Measurements from ENCODE around the gene CDH4. TPM values are rescaled to one million over a fixed set of nuclear protein-coding genes. Genes with fewer than 3 reads are reported as not detected.

Gene CDH4
- total RNA-seq, 1 experiment from 2014 or later, result 0.12 TPM

DNA sequence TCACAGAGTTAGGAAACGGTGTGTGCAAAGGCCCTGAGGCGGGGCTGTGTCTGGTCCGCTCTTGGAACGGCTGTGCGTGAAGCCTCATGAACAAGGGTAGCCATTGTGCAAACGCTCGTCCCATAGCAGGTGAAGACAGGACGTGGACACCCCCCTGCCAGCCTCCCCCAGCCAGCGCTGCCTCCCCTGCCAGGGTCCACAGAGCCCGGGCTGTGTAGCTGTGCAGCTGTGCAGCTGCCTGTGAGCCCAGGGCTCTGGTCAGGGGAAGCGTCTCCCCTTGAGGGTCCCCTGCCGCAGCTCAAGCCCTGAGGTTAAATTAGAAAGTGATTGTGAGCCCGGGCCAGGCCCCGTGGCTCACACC lies 674.2 kb downstream of the CDH4 start:
- no peak for DNase-seq (ENCODE audit: low read depth)

DNA sequence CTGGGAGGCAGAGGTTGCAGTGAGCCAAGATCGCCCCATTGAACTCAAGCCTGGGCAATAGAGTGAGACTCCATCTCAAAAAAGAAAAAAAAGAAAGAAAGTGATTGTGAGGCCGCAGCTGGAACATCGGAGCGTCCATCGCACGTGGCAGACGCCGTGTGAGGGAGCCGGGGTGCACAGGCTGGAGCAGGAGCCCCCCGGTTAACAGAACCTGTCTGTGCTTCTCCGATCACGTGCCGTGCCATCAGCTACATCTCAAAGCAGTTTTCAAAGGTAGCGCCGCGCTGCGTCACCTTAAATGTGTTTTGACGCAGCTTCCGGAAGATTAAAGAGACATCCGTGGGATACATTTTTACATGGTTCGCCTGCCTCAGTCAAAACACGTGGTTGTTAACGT lies 674.7 kb downstream of the CDH4 start:
- DNase-seq (ENCODE audit: low read depth), result no peak

DNA sequence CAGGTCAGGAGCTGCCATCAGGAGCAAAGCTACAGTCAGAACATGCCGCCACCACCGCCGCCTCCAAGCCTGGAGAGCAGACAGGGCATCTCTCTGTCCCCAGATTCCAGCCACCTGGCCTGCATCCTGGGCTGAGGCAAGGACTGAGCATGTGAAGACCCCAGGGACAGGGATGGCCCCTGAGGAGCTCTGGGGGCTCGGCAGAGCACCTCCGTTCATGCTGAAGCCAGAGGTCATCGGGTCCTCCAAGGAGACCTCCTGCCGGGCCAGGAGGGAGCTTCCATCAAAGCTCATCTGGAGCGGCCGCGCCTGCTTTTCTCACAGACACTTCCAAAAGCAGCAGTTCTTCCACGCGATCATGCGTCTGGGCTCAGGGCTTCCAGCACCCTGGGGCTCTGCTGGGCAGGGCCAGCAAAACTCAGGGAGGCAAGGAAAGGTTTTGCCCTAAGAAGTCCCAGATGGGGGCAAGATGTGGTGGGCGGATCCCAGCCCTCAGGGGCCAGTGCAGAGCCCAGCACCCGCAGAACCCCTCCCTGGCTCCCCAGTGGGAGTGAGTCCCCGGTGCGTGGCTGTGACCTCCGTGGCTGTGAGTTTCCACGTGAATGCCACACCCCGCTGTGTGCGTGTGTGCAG lies 675.2 kb downstream of the CDH4 start:
- no peak for DNase-seq (ENCODE audit: low read depth)

DNA sequence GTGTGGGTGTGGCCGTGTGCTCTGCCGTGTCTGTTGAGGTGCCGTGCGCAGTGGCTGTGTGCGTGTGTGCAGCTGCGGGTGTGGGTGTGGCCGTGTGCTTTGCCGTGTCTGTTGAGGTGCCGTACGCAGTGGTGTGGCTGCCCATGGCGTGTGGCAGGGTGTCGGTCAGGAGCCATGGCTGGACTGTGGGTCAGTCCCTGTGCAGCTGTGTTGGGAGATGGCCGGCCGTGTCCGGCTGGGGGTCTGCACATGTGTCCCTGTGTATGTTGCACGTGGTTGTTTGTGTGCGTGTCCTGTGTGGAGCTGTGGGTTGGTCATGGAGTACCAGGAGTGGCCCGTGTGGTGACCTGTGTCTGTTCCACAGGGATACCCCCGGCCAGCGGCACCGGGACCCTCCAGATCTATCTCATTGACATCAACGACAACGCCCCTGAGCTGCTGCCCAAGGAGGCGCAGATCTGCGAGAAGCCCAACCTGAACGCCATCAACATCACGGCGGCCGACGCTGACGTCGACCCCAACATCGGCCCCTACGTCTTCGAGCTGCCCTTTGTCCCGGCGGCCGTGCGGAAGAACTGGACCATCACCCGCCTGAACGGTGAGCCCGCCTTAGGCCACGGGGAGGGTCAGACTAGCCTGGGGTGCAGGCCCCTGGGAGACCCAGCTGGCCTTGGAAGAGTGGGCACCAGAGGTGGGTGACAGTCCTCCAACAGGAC lies 675.9 kb downstream of the CDH4 start:
- DNase-seq (ENCODE audit: low read depth), result no peak

DNA sequence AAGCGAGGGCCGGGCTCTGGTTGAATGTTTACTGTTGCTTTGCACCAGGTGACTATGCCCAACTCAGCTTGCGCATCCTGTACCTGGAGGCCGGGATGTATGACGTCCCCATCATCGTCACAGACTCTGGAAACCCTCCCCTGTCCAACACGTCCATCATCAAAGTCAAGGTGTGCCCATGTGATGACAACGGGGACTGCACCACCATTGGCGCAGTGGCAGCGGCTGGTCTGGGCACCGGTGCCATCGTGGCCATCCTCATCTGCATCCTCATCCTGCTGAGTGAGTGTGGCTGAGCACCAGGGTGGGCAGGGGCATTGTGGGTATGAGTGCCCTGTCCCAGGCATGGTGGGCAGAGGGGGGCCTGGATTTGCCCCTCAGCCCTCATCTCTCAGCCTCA lies 677.5 kb downstream of the CDH4 start:
- no peak for DNase-seq (ENCODE audit: low read depth)

DNA sequence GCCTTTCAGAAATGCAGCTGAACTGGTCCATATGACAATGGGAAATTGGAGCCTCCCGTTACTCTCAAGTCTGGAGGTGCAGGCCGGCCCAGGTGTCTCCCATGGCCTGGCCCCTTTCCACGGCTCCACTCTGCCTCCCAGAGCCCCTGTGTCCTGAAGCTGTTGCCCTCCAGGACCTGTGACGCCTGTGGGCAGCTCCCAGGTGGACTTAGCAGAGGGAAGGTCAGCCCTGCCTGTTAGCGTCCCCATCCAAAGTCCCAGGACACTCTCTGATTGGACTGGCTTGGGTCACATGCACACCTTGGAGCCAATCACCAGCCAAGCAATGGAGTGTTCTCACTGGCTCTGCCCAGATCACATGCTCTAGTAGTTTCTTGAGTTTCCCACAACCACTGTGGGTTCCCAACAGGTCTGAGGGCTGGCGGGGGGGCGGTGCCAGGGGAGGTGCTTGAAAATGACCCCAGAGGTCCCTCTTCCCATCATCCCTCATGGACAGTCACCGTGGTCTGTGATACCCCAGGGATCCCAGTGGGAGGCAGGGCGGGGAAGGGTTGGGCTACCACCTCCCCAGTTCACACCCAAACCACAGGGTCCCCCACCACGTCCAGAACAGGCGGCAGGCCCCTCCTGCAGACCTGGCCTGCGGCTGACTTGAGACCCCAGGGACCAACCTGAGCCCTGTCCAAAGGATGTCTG lies 678.1 kb downstream of the CDH4 start:
- DNase-seq (ENCODE audit: low read depth), result no peak

DNA sequence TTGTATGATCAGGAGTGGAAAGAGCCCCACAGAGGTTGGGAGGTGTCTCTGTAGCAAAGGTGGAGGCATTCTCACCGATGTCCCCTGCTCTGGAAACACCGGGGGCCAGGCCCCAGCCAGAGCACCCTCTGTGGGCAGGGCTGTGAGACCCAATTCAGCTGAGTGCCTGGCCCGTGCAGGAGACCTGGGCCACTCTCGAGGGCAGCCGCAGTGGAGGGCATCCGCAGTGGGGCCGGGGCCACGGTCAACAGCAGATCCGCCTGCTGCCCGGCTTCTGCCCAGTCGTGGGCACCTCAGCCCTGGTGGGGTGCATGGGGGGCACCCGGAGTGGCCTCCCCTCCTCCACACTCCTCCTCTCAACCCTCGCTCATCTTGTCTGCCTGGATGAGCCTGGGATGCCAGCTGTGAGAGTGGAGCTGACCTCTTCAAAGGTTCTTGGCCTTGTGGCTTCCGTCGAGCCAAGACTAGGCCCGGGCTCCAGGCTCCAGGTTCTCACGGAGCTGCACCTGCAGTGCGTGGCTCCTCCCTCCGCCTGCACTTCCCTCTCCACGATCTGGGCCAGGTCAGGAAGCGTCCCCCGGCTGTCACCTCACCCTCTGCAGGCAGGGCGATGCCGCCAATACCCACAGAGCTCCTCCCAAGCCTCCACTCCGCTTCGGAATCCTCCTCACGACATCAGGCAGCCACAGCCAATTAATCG lies 678.9 kb downstream of the CDH4 start:
- no peak for DNase-seq (ENCODE audit: low read depth)

DNA sequence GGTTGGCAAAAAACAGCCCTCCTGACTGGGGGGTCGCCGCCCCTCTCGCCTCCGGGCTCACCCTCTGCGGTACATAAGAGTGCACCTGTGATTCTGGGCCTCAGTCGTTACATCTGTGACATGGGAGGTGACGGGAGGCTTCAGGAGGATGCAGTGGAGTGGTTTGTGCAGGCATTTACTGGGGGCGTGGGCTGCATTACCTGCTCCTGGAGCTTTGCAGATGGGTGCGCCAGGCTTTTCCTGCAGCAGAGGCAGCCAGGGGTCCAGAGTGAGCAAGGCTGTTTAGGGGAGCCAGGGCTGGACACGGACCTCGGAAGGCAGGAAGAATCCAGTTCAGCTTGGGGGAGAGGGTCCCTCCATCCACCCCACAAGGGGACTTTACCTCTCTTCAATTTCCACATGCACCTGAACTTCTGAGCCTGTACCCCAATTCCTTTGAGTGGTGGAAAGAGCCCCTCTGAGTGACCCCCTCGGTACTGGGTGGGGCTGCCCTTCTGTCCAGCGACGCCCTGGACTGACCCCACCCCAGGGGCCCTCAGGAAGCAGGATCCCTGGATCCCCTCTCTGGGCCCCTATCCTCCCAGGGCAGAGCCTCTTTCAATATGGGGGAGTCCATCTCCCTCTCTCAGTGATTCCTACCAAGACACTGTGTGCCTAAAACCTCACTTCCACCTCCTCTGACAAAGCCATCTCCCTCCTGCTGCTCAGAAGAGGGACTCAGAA lies 679.6 kb downstream of the CDH4 start:
- DNase-seq (ENCODE audit: low read depth), result no peak

DNA sequence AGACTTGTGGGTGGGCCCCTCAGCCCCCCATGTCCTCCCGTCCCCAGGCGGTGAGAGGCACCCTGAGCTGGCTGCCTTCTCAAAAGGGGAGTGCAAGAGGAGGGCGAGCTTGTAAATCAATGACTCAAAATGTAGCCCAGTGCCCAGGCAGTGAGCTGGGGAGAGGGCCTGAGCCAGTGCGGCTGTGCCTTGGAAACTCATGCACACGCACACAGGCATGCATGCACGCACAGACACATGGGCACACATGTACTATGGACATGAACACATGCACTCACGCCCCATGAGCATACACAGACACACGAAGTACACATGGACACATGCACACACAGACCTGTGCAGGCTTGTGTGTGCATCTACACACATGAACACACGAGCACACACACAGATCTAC lies 680.1 kb downstream of the CDH4 start:
- DNase-seq (ENCODE audit: low read depth), result no peak

DNA sequence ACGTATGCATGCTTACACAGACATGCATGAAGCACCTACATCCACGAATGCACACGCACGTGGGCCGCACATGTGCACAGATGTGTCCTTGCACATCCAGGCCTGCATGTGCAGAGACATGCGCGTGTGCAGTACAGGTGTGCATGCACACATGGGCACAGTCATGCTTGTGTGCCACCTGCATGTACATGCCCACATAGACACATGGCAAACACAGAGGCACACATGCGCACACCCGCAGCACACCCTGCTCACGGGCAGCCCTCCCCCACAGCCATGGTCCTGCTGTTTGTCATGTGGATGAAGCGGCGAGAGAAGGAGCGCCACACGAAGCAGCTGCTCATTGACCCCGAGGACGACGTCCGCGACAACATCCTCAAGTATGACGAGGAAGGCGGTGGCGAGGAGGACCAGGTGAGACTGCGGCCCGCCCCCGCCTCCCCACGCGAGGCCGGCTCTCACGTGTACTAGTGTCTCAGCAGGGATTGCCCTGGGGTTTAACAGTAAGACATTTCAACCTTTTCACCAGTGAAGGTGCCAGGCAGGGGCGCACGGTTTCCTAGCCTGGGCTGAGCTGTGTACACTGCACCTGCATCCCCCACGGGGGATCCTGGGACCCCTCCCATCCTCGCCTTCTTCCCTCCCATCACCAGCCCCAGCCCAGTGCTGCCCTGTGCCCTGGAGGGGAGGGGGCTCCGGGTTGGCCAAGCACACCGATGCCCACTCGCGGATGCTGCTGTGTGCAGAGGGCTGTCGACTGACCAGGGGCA lies 680.8 kb downstream of the CDH4 start:
- DNase-seq (ENCODE audit: low read depth), result no peak

DNA sequence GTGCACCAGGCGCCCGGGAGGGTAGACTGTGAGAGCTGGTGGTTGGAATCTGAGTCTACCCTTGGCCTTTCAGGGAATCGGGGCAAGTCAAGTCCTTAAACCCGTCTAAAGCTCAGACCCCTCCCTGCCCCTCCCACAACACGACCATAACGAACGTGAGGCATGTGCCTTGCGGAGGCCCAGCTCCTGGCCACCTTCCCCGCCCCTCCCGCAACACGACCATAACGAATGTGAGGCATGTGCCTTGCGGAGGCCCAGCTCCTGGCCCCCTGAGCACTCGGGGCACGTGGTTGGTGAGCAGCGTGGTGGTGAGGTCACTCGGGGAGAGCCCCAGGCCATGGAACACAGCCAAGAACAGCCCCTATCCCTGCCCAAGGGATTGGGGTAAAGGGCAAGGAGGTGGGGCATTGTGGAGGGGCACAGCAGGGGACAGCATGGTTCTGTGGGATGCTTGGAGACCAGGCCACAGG lies 681.5 kb downstream of the CDH4 start:
- DNase-seq (ENCODE audit: low read depth), result no peak

DNA sequence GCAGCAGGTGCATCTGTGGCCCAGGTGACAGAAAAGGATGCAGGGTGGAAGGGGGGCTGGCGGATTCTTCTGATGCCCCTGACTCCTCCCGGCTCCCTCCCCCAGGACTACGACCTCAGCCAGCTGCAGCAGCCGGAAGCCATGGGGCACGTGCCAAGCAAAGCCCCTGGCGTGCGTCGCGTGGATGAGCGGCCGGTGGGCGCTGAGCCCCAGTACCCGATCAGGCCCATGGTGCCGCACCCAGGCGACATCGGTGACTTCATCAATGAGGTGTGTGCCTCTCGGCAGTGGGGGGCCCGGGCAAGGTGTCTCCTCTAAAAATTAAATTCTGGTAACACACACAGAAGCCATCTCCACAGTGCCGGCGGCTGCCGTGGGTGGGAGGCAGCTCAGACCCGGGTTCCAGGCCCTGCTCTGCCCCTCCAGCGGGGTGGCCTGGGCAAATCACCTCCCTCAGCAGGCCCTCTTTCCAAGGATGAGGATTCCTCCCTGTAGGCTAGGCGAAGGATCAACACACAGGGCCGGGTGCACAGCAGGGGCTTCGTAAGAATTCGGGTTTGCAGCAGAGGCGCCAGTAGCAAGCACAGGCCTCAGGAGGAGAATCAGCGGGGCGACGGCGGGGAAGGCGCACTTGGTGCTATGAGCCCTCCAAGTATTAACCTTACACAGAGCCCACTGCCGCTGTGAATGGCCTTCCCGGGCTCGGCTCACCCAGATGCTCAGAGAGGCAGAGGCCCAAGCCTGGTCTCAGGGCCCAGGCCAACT lies 682.1 kb downstream of the CDH4 start:
- no peak for DNase-seq (ENCODE audit: low read depth)

DNA sequence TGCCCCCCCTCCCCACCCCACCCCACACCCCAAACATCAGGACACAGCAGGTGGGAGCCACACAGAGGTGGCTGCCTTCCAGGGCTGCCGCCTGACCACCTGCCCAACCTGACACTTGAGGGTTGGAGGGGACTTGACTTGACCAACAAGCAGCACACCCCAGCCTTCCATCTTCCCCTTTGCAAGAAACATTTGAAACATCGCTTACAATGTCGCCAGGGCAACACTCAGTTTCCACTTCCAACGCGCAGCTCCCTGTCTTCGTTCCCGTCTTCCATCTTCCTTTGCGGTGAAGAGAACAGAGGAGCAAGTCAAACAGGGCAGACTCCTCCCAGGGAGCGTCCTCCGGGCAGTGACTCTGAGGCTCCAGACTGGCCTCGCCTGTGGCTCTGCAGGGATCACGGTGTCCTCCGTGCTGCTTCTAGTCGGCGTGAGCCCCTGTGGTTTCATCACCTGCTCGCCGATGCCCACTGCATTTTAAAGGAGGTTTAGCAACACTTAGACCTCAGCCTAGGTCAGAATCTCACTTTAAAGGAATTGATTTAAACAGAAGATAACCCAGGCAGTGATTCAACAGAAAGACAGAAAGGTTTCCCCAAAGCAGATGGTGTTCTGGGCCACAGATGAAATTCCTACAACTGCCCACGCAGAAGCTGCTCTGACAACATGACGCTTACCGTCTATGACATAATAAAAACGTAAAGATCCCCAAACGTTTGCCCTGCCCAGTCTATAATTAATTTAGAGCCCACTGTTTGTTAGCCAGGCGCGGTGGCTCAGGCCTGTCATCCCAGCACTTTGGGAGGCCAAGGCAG lies 682.9 kb downstream of the CDH4 start:
- peak; percentile 21 for DNase-seq (ENCODE audit: low read depth)

DNA sequence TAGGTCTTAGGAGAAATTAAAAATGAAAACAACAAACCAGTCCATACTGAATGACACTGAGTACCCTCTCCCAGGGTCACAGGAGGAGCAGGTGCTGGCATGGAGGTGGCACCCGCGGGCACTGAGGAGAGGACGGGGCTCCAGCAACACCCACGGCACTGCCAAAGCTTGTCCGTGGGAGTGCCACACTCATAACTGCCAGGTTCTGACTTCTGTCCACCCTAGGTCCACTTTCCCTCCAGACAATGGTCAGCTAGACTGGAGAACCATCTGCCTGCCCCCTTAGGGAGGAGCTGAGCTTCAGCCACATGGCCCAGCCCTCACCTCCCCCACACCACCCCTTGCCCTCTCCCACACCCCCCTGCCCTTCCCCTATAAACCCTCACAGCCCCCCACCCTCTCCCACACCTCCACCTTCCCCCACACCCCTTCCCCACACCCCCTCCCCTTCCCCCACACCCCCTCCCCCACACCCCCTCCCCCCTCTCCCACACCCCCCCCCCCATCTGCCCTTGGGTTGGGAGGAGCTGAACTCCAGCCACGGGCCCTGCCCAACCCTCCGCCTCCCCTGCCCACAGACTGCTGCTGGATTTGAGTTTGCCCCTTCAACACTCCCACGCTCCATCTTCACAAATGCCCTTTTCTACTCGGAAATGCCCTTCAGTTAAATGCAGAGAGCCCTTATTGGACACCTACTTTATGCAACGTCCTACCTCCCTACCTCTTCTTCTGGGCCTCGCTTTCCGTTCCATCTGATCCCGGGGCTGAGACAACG lies 684.1 kb downstream of the CDH4 start:
- no peak for DNase-seq (ENCODE audit: low read depth)

DNA sequence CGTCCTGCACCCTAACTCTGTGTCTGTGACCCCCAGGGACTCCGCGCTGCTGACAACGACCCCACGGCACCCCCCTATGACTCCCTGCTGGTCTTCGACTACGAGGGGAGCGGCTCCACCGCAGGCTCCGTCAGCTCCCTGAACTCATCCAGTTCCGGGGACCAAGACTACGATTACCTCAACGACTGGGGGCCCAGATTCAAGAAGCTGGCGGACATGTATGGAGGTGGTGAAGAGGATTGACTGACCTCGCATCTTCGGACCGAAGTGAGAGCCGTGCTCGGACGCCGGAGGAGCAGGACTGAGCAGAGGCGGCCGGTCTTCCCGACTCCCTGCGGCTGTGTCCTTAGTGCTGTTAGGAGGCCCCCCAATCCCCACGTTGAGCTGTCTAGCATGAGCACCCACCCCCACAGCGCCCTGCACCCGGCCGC lies 684.7 kb downstream of the CDH4 start:
- no peak for DNase-seq (ENCODE audit: low read depth)

DNA sequence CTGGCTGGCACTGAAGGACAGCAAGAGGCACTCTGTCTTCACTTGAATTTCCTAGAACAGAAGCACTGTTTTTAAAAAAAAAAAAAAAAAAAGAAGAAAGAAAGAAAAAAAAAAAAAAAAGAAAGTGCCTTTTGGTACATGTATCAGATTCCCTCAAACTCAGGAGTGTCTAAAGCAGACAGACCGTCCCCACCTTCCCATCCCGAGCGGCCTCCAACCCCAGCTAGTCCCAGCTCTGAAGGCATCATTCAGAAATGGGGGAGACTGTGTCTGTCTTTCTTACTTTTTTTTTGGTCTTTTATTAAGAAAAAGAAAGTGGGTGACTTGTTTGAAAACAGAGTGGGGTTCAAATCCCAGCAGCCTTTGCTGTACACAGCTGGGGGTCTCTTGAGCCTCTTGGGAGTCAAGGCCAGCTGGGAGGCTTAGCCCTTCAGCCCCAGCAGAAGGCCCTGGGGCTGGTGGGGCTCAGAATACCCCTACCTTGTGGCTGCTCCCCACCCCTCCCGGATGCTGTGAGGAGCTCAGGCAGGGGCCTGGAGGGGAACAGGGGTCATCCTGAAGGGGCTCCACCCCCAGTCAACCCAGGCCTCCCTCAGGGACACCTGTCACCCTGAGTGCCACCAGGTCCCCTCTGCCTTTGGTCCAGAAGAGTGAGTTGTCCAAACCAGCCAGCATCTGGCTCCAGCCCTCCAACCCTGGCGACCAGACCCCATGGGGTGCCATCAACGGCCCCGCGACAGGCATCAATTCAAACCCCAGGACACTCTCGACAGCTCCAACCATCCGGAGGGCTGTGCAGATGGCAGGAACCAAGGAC lies 685.3 kb downstream of the CDH4 start:
- DNase-seq (ENCODE audit: low read depth), result no peak

DNA sequence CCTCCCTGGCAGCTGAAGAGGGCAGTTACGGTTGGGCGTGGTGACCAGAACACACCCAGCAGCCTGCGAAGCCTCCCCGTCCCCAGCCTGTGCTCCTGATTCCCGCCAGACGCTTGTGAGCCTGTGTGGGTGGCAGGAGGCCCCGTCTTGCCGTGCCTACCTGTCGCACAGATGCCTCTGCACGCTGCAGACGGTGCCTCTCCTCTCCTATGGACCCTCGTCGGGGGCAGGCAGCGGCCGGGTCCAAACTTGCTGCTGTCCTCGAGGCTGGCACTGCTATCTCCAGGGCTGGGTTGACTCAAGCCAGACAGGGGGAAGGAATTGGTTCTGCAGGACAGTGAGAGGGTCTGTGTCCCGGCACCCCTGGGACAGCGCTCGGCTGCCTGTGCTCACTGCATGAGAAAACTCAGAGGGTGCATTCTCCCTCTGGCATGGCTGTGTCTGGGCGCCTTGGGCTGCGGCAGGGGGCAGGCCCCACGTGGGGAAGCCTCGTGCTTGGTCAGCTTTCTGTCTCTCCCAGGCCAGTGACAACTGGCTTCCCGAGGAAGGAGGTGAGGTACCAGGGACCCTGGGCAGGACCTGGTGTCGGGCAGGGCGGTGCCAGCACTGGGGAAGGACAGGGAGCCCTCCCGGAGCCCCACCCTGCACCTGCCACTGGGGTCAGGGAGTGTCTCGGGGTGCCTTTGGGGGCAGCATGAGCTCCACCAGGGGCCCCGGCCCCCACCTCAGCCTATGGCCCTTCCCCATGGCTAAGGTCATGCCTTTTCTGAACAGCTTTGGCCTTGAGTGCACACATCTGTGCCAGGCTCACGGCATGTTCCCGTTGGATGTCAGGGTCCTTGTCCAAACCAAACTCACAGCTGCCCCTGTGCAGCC lies 686.1 kb downstream of the CDH4 start:
- no peak for DNase-seq (ENCODE audit: low read depth)

Measured in RPMI7951 (cell line).